ENCODE data around the gene ADGRD2. TPM values are rescaled to one million over a fixed set of nuclear protein-coding genes. Genes with fewer than 3 reads are reported as not detected.

The ADGRD2 gene
- total RNA-seq, 1 experiment from 2014 or later = not detected

- H3K9me3 ChIP-seq (ENCODE audit: control insufficient read depth in 1 of 2, insufficient read depth in 1 of 2, low read depth in 1 of 2, low read length in 2 of 2) = no peaks in the 10 kb centered on the region
- no peaks in the 10 kb centered on the region for H3K27me3 ChIP-seq (ENCODE audit: insufficient read depth, low read length)
- H3K36me3 ChIP-seq (ENCODE audit: control insufficient read depth in 1 of 2, insufficient read depth in 2 of 2, low read length in 2 of 2) = no peaks in the 10 kb centered on the region
- no peak overlapping the region for H3K27ac ChIP-seq (ENCODE audit: low read depth, low read length)
- TF ChIP-seq ATF3 (IDR thresholded peaks at IDR 0.05) = no peak
- intact Hi-C loops (cut with micrococcal nuclease) = no loop called here
- DNase-seq (ENCODE audit: low read depth, low spot score) (no peak), ATAC-seq (no peak)
- no peaks in the 10 kb centered on the region for H3K79me2 ChIP-seq (ENCODE audit: insufficient read depth, low read length)
- H3K9me2 ChIP-seq (ENCODE audit: insufficient read depth) = no peaks in the 10 kb centered on the region
- H3K4me3 ChIP-seq (replicated peaks in 1 of 2; ENCODE audit: low read depth in 1 of 2, low read length in 2 of 2) = no peak overlapping the region
- peaks cover 5 to 8% of the 10 kb centered on the region in 2 experiments; a peak in 3 of 4 replicates for H3K4me1 ChIP-seq (ENCODE audit: control insufficient read depth in 1 of 2, insufficient read depth in 2 of 2, low read length in 2 of 2)
- POLR2A ChIA-PET = no interaction called here
- no TSS peak for BruUV-seq (replicated peaks)
- H4K20me1 ChIP-seq (ENCODE audit: insufficient read depth) = no peaks in the 10 kb centered on the region
- RAD21 ChIA-PET (ENCODE audit: low non-redundant PET in 1 of 2, low total read pairs in 2 of 2, uncharacterized antibody in 2 of 2, unreplicated experiment in 2 of 2) = no interaction called here
- no peak overlapping the region for H3K9ac ChIP-seq (ENCODE audit: low read length)
- H2AFZ ChIP-seq (ENCODE audit: low read depth, low read length, poor library complexity, severe bottlenecking) = no peak overlapping the region
- H3K4me2 ChIP-seq (ENCODE audit: low read length) = no peak overlapping the region
- CTCF ChIA-PET = no interaction called here
Measured at GRCh38 chr9:124514125-124514524, 63.9 kb downstream of the ADGRD2 start.

GRCh38 chr9:124514874-124515273, 64.6 kb downstream of the ADGRD2 start:
- no peaks in the 10 kb centered on the region for H3K79me2 ChIP-seq (ENCODE audit: insufficient read depth, low read length)
- no peaks in the 10 kb centered on the region for H3K9me3 ChIP-seq (ENCODE audit: control insufficient read depth in 1 of 2, insufficient read depth in 1 of 2, low read depth in 1 of 2, low read length in 2 of 2)
- DNase-seq (ENCODE audit: low read depth, low spot score) (no peak), ATAC-seq (no peak)
- no peak overlapping the region for H3K27ac ChIP-seq (ENCODE audit: low read depth, low read length)
- RAD21 ChIA-PET (ENCODE audit: low non-redundant PET in 1 of 2, low total read pairs in 2 of 2, uncharacterized antibody in 2 of 2, unreplicated experiment in 2 of 2) = no interaction called here
- no peaks in the 10 kb centered on the region for H4K20me1 ChIP-seq (ENCODE audit: insufficient read depth)
- H3K36me3 ChIP-seq (ENCODE audit: control insufficient read depth in 1 of 2, insufficient read depth in 2 of 2, low read length in 2 of 2) = no peaks in the 10 kb centered on the region
- no peaks in the 10 kb centered on the region for H3K27me3 ChIP-seq (ENCODE audit: insufficient read depth, low read length)
- peaks cover 5 to 8% of the 10 kb centered on the region in 2 experiments; a peak in 3 of 4 replicates for H3K4me1 ChIP-seq (ENCODE audit: control insufficient read depth in 1 of 2, insufficient read depth in 2 of 2, low read length in 2 of 2)
- intact Hi-C loops (cut with micrococcal nuclease) = no loop called here
- POLR2A ChIA-PET = no interaction called here
- no peak overlapping the region for H3K4me2 ChIP-seq (ENCODE audit: low read length)
- H2AFZ ChIP-seq (ENCODE audit: low read depth, low read length, poor library complexity, severe bottlenecking) = no peak overlapping the region
- no peak overlapping the region for H3K4me3 ChIP-seq (replicated peaks in 1 of 2; ENCODE audit: low read depth in 1 of 2, low read length in 2 of 2)
- TF ChIP-seq CEBPB (IDR thresholded peaks at IDR 0.05; ENCODE audit: low read depth) (no peak), SIN3A (IDR thresholded peaks at IDR 0.05; ENCODE audit: low read depth) (no peak), MAX (IDR thresholded peaks at IDR 0.05) (no peak)
- BruUV-seq (replicated peaks) = TSS peak; percentile 12
- no peaks in the 10 kb centered on the region for H3K9me2 ChIP-seq (ENCODE audit: insufficient read depth)
- H3K9ac ChIP-seq (ENCODE audit: low read length) = no peak overlapping the region
- CTCF ChIA-PET = interaction anchor here (1.2 kb wide), 1 partner anchor 22 kb away, joined by 3 read pairs; no protein-coding TSS in a partner anchor

Measured in HCT116 (cell line).